ENCODE measurements around the gene SP100. TPM values are rescaled to one million over a fixed set of nuclear protein-coding genes. Genes with fewer than 3 reads are reported as not detected.
A peak's percentile ranks its signal among the peaks of the same experiment; 100 is the strongest.
"Not testable (repeated sequence)": the region's sequence is repeated elsewhere in the genome, so short reads cannot be mapped to it uniquely, and the experiment has no call there.

The SP100 gene
- total RNA-seq = 100 to 1,000 TPM in 1 of 4 donors, 10 to 100 TPM in 3; 70.1 to 102 (median 92.5) TPM

GRCh38 chr2:230416061-230416721 lies at the start of gene SP100:
Gene SP100 (plus strand): TSS chr2:230416201. CDS start chr2:230416297, 96 bp downstream.
- Histone ChIP-seq H3K4me3 (peak within 1 kb of the TSS; percentile 63 to 64), H3K27ac (peak within 1 kb of the TSS; percentile 82 to 95 (median 90)), H3K27me3 (no peaks in the 10 kb centered on the region), H3K36me3 (no peaks in the 10 kb centered on the region), H3K4me1 (peaks cover 6 to 69% (median 12%) of the 10 kb centered on the region in 3 donors), H3K9me3 (no peaks in the 10 kb centered on the region)
- ATAC-seq = peak; percentile 88
- TF ChIP-seq EP300 (IDR thresholded peaks at IDR 0.05) = no peak
- peak; percentile 54 to 65 for TF ChIP-seq POLR2A (IDR thresholded peaks at IDR 0.05)
- TF ChIP-seq POLR2AphosphoS5 (IDR thresholded peaks at IDR 0.05) = peak; percentile 82
- no peak for TF ChIP-seq CTCF (IDR thresholded peaks at IDR 0.05)
- WGBS, 2 donors (ENCODE audit: low coverage in 1 of 2) = 1 to 19% methylated on average over 6 to 12 of the region's 12 CpGs

GRCh38 chr2:230382108-230382507 lies 33.9 kb upstream of the SP100 start:
- Histone ChIP-seq H3K4me3 (no peak overlapping the region), H3K36me3 (peaks cover 0 to 43% of the 10 kb centered on the region in 2 donors), H3K4me1 (no peaks in the 10 kb centered on the region), H3K27ac (no peak overlapping the region), H3K9me3 (no peaks in the 10 kb centered on the region), H3K27me3 (no peaks in the 10 kb centered on the region)
- no peak for ATAC-seq
- no CpG with 5 or more reads among the region's 2 CpGs for WGBS, 2 donors (ENCODE audit: low coverage in 1 of 2)
- TF ChIP-seq POLR2A (IDR thresholded peaks at IDR 0.05) (no peak), POLR2AphosphoS5 (IDR thresholded peaks at IDR 0.05) (no peak), CTCF (IDR thresholded peaks at IDR 0.05) (no peak), EP300 (IDR thresholded peaks at IDR 0.05) (no peak)

- no peak for TF ChIP-seq EP300 (IDR thresholded peaks at IDR 0.05)
- no peak for TF ChIP-seq POLR2AphosphoS5 (IDR thresholded peaks at IDR 0.05)
- no peak for TF ChIP-seq CTCF (IDR thresholded peaks at IDR 0.05)
- no peak for TF ChIP-seq POLR2A (IDR thresholded peaks at IDR 0.05)
- no peak overlapping the region for H3K27ac ChIP-seq
- H3K27me3 ChIP-seq = no peaks in the 10 kb centered on the region
- 73 to 74% methylated on average over 5 of the region's 5 CpGs for WGBS, 2 donors (ENCODE audit: low coverage in 1 of 2)
- H3K36me3 ChIP-seq = peaks cover 0 to 47% of the 10 kb centered on the region in 2 donors
- H3K9me3 ChIP-seq = no peaks in the 10 kb centered on the region
- no peak for ATAC-seq
- no peaks in the 10 kb centered on the region for H3K4me1 ChIP-seq
- no peak overlapping the region for H3K4me3 ChIP-seq
Measured at GRCh38 chr2:230383453-230383852, 32.5 kb upstream of the SP100 start.

- no peak for TF ChIP-seq EP300 (IDR thresholded peaks at IDR 0.05)
- Histone ChIP-seq H3K4me3 (no peak overlapping the region), H3K4me1 (no peaks in the 10 kb centered on the region), H3K36me3 (peaks cover 0 to 62% of the 10 kb centered on the region in 2 donors), H3K27ac (no peak overlapping the region), H3K27me3 (no peaks in the 10 kb centered on the region), H3K9me3 (no peaks in the 10 kb centered on the region)
- WGBS, 2 donors (ENCODE audit: low coverage in 1 of 2) = 78 to 83% methylated on average over 3 to 6 of the region's 6 CpGs
- no peak for ATAC-seq
Measured at GRCh38 chr2:230384986-230385385, 31.0 kb upstream of the SP100 start.

GRCh38 chr2:230394301-230394700 lies 21.7 kb upstream of the SP100 start:
- peaks cover 0 to 90% of the 10 kb centered on the region in 2 donors for H3K36me3 ChIP-seq

GRCh38 chr2:230398698-230399097 lies 17.3 kb upstream of the SP100 start:
- not testable (repeated sequence) for H3K9me3 ChIP-seq, H3K4me3 ChIP-seq, H3K27ac ChIP-seq, H3K27me3 ChIP-seq, ATAC-seq, H3K4me1 ChIP-seq
- H3K36me3 ChIP-seq = peaks cover 0 to 72% of the 10 kb centered on the region in 2 donors
- WGBS, 2 donors (ENCODE audit: low coverage in 1 of 2) = 95 to 96% methylated on average over 4 to 6 of the region's 6 CpGs

More at GRCh38 chr2:230394301-230394700, 21.7 kb upstream of the SP100 start:
- 89 to 90% methylated on average over 1 to 2 of the region's 2 CpGs for WGBS, 2 donors (ENCODE audit: low coverage in 1 of 2)
- H3K9me3 ChIP-seq = peaks cover 0 to 7% (median 0%) of the 10 kb centered on the region in 3 donors
- H3K4me1 ChIP-seq = no peaks in the 10 kb centered on the region
- TF ChIP-seq POLR2AphosphoS5 (IDR thresholded peaks at IDR 0.05) (no peak), POLR2A (IDR thresholded peaks at IDR 0.05) (no peak), CTCF (IDR thresholded peaks at IDR 0.05) (no peak), EP300 (IDR thresholded peaks at IDR 0.05) (no peak)
- H3K27ac ChIP-seq = no peak overlapping the region
- no peak overlapping the region for H3K4me3 ChIP-seq
- no peak for ATAC-seq
- no peaks in the 10 kb centered on the region for H3K27me3 ChIP-seq

Measured in gastroesophageal sphincter (tissue), 4 donors.